GM12892 (cell line): ENCODE data around the gene OSBPL6.

Experiments
- POLR2A ChIP-seq: IDR thresholded peaks from 2 replicates; pipeline ENCODE4 v1.6.1; 2011; ENCODE audit warnings: low read depth, low read length, control low read depth
- TAF1 ChIP-seq: IDR thresholded peaks from 2 replicates; pipeline ENCODE4 v1.6.1; 2011; ENCODE audit warnings: low read depth, mild to moderate bottlenecking, control low read depth, low read length, borderline replicate concordance

- no peak for TF ChIP-seq POLR2A
- no peak for TF ChIP-seq TAF1
Measured at GRCh38 chr2:178211460-178211859, 17.1 kb downstream of the OSBPL6 start.
